Fibroblast of skin of right biceps (primary cell): ENCODE measurements around the gene CD58.
"Not testable (repeated sequence)": the region's sequence is repeated elsewhere in the genome, so short reads cannot be mapped to it uniquely, and the experiment has no call there.

Source experiments
- DNase-seq: peaks from one replicate; pipeline ENCODE4 v3.0.0-alpha.2; 2013

The CD58 gene

GRCh38 chr1:116591951-116592605, 21.3 kb upstream of the CD58 start:
- DNase-seq: not testable (repeated sequence)

- not testable (repeated sequence) for DNase-seq
These were observed 20.5 kb upstream of the CD58 start for GRCh38 chr1:116591006-116591950.

- DNase-seq: not testable (repeated sequence)
These were observed 19.7 kb upstream of the CD58 start for GRCh38 chr1:116590359-116591005.

DNA sequence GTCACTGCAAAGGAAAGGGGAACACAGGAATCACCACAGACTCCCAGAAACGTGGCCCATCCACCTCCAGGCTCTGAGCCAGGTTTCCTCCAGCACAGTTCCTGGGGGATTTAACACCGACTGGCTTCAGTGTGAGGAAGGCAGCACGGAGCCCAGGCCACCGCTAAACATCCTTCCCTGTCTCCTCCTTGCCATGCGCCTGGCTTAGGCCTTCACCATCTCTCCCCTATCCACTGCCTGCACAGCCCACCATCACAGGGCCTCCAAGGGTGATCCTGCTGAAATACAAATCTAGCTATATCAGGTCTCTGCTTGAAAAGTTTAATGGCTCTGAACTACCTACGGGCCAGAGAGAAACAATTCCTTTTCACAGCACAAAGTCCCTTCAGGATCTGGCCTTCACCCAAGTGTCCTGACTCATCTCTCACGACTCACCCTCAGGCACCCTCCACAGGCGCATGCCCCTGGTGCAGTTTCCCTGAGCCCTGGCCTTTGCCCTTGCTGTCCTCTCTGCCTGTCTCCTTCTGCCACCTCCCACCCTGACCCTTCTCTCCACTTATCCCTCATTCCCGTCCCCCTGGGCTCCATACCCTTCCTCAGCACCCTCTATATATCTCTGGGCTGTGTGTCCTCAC, 18.4 kb upstream of the CD58 start:
- peak; percentile 30 for DNase-seq

DNA sequence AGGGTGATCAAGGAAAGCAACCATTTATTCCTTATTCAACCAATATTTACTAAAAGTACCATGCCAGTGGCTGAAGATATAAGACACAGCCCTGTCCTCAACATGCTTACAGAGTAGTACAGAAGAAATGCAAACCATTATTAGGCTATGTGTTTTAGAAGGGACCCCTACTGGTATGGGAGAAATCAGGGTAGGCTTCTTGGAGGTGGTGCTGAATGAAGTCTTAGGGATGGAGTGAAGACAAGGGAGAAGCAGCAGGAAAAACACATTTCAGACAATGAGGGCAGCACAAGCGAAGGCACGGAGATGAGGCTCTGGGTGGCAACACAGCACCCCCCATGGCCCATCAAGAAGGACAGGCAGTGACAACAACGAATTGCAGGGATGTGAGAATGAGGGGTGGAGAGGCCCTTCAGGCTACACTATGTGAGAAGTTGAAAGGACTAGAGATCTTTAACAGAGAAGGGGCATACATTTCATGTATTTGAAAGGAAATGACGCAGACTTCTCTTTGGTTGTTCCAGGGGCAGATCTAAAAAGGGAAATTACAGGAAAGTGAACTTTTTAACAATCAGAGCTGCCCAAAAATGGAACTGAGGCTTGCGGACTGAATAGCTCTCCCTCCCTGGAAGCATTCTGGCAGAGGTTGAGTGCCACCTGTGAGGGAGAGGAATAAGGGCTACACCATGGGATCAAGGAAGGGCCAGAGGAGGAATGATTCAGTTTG, 16.8 kb upstream of the CD58 start:
- DNase-seq: no peak

DNA sequence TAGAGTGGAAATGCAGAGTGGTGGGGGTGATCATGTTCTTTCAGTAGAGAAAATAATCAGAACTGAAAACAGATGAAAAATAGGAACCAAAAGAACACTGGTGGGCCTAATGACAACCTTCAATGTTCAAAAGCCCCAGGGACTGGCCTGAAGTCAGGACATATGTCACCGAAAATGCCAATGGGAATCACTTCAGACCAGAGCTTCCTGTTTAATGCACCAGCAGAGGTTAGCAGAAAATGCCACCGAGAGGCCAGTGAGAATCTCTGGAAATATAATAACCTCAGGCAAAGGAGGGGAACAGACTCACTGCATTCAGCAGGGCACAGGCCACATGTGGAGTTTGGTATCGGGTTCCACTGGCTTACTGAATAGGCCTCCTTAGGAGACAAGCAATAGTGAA, 15.9 kb upstream of the CD58 start:
- DNase-seq: no peak

DNA sequence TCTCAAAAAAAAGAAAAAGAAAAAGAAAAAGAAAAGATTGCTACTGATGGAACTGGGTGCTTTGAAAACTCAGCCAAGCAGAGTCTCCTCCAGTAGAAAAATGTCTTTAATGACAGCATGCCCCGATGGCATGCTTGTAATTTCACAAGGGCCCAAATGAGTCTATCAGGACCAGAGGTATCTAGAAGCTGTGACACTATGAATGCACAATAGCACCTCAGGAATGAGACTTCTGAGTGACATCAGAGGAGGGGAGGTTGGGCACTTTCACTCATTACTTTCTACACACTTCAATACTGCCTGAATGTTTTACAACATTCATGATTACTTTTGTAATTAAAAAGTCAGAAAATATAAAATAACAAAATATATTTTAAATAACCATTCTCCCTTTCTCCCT, 15.1 kb upstream of the CD58 start:
- DNase-seq: peak; percentile 17

DNA sequence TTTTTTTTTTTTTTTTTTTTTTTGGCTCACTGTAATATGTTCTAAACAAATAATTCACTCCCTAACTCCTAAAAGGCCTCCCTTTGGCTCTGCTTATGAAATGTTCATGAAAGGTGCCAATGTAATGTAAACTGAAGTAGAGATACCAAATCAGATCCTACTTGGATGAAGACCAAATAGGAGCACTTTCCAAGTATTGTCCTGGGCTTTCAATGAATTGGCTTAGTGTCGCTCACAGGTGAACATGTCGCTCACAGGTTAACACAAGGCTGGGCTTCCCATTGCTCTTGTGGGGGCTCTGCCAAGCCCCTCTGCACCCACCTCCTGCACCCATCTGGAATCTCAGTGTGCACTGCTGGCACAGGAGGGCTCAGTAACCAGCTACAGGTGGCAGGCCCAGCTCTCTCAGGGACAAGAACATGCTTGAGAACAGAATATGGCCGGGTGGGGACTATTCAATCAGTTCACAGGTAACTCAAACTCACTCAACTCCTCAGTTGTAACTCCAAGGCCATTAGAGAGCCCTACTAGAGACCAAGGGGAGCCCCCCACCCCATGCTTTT, 10.6 kb upstream of the CD58 start:
- DNase-seq: no peak

DNA sequence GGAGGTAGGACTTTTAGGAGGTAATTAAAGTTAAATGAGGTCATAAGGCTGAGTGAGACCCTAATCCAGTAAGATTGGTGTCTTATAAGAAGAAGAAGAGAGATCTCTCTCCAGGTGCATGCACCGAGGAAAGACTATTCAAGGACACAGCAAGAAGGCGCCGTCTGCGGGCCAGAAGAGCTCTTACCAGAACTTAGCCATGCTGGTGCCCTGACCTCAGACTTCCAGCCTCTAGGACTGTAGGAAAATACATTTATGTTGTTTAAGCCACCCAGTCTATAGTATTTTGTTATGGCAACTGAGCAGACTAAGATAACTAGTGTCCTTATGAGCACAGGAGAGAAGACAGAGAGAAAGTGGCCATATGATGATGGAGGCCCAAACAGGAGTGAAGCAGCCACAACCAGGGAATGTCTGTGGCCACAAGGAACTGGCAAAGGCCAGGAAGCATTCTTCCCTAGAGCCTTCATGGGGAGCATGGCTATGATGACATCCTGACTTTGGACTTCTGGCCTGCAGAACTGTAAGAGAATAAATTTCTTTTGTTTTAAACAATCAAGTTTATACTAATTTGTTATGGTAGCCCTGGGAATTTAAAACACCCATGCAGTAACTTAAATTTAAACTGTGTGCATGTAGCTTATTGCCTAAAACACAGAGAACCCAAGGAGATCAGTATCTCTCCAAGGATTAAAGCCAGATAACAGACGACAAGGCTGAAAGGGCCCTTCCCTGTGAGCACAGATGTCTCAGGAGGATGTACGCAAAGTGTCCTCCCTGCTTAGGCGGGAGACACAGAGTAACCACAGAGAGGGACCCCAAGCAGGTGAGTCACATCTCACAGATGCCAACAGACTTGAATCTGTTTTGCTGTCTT, 9.9 kb upstream of the CD58 start:
- DNase-seq: peak; percentile 20

DNA sequence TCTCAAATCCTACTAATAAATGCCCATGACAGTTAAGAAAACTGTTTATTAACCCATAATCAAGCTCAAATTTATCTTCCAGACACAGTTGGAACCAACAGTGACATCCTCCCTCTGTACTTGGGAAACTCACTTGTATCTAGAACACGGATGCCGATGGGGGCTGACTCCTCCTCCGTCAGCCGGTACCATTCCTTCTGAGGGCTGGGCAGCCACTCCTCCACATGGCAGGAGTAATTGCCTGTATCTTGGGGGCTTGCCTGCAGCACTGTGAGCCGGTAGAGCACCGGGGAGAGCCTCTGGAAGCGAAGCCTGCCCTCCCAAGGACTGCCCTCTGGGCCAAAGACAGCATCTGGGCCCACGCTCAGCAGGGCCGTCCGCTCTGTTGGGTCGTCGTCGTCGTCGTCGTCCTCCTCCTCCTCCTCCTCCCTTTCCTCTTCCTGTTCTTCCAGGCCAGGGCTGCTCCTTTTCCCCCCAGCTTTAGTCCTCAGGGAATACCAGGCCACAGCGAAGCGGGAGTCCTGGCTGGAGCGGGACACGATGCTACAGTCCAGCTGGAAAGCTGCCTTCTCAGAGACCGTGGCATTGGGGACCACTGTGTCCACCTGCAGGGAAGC, 8.5 kb upstream of the CD58 start:
- no peak for DNase-seq

- DNase-seq: no peak
These were observed 7.8 kb upstream of the CD58 start for GRCh38 chr1:116578581-116578980.

DNA sequence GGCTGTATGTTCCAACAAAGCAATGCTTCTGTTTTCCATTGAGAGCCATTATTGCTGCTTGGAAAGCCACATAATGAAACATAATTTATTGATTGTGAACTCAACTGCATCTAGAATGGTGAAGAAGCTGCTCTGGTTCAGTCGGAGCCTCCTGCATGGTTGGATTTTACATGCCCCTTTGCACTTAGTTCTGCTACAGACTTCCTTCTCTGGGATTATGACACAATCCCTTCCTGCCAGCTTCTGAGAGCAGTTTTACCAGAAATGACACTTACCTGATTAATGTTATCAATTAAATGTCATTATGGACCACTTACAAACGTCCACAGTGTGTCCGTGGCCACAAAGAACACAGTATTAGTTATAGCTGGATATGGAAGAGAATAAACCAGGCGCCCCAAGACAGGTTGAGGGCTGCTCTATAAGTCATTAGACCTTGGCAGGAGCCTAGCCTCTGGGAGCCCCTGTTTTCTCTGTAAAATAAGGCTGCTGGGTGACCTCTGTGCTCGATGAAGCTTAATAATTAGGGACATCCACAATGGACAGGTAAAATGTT, 7.0 kb upstream of the CD58 start:
- no peak for DNase-seq

DNA sequence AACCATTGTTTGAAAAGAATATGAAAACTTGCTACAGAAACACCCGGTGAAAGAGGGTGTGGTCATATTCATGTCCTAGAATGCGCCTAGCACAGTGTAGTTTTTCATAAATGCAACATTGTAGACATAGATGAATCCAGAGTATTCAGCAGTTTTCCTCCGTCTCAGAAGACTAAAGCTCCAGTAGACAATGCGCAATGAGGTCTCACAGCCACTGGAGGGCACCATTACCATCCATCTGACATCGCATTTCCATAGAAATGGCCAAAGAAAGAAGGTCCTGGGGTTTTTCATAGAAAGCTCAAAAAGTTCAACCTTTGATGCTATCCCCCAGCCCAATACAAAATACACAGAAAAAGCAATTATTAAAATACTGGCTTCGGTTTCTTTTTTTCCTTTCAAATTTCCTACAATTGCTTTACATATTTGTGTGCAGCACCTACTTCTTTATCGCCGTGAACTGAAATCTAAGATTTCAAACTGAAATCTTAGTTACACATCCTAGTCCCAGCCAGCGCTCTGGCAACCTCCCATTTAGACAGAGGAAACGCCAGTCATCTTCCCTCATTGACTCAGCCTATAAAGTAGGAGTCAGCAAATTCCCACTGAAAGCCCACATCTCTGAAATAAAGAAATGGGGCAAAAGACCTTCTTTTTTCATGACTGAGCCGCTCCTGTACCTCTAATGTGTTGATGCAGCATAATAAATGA, 3.9 kb upstream of the CD58 start:
- DNase-seq: peak; percentile 56

DNA sequence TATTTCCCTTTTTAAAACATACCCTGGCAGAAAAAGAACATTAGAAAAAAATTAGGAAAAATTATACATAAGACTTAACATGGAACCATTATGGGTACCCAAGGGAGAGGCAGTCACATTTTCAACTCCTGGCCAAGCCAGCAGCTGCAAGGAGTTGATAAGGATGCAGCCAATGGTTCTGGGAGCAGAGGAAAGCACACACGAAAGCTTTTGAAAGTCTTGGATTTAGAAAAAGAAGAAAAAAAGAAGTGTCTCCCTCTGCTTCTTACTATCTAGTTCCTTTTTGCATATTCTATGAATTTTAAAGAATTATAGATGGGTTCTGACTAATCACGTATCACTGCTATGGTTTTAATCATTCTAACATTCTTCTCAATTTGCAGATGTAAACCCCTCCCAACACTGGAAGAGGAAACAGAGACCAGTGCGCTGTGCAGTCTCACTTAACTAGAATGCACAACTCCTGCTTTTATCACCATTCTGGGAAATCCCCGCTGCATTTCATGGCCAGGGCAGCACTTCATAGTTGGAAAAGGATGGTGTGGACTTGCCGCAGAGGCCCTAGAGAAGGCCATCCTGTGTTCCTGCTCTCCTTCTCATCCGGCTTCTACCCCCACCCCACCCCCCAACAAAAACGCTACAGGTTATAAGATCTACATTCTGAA, 2.7 kb upstream of the CD58 start:
- peak; percentile 52 for DNase-seq

- peak; percentile 19 for DNase-seq
These were observed 2.1 kb upstream of the CD58 start for GRCh38 chr1:116572771-116573430.

DNA sequence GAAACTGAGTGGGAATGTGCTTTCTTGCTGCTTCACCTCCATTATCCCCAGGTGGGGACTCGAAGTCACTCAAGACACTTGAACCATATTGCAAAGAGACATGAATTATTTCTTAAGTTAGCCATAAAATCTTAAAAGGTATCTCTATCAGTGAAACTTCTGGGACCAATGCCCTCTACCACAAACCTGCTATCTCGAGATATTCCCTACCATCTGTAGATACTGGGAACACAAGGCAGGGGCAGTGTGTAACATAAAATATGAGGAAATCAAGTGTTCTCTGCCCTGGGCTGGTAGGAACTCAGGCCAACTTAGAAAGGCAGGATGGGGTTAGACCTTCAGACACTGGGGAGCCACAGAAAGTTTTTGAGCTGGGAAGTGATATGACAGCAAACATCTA, 1.3 kb upstream of the CD58 start:
- no peak for DNase-seq

- DNase-seq: no peak
These were observed 541 bp upstream of the CD58 start for GRCh38 chr1:116571215-116571919.
